HCEC 1CT (cell line): ENCODE data around the gene PTS.

Source experiments
- DNase-seq: peaks from one replicate; pipeline ENCODE4 v3.0.0-alpha.2; 2017

Gene PTS

DNA sequence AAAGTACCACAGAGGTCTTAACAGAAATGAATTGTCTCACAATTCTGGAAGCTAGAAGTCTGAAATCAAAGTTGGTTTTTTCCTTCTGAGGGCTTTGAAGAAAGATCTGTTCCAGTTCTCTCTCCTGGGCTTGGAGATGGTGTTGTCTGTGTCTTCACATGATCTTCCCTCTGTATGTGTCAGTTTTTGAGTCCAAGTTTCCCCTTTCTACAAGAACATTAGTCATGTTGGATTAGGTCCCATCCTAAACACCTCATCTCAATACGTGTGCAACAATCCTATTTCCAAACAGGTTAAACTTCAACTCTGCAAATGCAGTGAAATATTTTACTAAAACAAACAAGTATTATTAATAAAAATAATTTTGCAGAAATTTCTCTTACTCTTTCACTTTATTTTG, 3.1 kb upstream of the PTS start:
- DNase-seq = peak; percentile 12

DNA sequence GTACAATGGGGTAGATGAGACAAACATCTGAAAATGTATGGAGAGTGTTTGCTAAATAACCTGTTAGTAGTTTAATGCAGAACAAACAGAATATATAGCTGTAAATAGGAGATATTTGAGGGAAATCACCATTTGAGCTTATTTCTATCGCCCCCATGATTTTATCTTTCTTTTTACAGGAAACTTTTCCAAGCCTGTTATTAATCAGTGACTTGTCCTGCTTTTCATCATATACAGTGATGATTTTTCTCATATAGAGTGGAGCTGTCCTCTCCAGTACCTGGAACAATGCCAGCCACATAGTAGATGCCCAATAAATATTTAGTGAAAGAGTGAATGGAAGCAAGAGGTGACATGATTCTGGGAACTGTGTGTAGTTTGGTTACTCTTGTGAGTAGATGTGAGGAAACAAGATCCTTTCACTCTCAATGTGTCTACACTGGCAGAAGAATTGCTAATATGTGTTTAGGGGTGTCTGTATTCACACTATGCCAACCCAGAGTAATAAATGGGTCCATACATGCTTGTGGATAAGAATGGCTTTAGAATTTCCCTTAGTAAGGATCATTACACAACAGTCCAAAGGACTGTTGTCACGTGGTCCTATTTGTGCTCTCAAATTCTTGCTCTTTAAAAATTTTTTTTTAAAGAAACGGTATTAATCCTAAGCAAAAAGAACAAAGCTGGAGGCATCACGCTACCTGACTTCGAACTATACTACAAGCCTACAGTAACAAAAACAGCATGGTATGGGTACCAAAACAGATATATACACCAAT, 2.3 kb upstream of the PTS start:
- DNase-seq = no peak

DNA sequence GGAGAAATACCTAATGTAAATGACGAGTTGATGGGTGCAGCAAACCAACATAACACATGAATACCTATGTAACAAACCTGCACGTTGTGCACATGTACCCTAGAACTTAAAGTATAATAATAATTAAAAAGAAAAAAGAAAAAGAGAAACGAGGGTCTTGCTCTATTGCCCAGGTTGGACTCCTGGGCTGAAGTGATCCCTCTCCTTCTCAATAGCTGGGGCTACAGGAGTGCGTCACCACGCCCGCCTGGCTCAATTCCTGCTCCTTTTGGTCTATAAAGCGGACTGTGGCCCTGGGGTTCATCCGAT, 521 bp upstream of the PTS start:
- peak; percentile 73 for DNase-seq

DNA sequence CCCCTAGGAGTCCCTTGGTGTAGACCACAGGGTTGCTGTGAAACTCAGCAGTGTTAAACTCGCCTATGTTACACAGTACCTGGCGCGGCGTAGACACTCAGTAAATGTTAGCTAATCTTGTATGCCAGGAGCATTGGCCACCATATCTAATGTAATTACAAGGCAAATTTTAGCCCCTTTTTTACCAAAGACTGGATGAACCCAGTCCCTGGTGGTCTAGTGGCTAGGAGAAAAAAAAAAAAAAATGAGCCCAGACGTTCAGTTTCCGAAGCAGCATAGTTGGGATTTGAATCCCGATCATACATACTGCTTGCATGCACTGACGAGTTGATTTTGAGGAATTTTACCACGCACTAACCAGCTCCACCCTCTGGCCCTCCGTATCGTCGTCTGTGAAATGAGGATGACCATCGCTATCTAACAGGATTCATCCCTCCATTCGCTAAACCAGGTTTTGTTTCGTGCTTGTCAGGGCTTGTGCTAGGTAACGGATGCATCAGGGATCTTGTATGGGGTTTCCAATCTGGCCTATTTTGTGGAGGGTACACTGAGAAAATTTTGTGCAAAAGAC, 688 bp downstream of the PTS start:
- DNase-seq = peak; percentile 17

DNA sequence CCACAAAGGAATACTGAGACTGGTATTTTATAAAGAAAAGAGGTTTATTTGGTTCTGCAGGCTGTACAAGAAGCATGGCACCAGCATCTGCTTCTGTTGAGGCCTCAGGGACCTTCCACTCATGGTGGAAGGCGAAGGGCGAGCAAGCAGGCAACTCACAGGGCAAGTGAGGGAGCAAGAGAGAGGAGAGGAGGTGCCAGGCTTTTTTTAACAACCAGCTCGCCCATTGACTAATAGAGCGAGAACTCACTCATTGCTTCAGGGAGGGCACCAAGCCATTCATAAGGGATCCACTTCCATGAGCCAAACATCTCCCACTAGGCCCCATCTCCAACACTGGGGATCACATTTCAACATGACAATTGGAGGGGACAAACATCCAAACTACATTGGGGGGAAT, 1.2 kb downstream of the PTS start:
- no peak for DNase-seq

DNA sequence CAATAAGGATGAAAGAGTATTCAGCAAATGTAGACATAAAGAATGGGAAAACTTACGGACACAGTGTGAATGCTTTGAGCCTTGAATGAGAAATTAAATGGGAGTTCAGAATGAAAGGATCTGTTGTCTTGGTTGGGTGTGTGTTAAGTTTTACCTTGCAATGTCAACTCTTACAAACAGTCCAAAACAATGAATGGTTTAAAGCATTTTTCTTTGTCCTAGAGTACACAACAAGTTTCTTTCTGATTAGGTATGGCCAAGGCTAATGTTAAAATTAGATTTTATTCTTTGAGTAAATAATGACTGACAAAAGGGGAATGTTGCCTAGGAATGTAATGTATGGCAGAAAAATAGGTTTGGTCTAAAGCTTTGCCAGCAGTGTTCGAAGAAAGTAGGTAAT, 2.5 kb downstream of the PTS start:
- DNase-seq = no peak

DNA sequence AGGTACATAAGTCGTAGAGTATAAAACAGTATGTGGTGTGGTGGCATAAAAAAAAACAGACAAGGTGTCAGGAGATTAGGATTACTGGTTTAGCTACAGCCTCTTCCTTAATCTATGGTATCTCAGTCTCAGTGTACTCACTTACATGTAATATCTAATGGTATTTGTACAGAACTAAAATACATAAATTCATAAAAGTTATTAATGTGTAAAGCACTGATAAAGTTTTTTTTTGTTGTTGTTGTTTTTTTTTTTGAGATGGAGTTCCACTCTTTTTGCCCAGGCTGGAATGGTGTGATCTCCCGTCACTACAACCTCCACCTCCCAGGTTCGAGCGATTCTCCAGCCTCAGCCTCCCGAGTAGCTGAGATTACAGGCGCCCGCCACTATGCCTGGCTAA, 2.9 kb downstream of the PTS start:
- DNase-seq = no peak

DNA sequence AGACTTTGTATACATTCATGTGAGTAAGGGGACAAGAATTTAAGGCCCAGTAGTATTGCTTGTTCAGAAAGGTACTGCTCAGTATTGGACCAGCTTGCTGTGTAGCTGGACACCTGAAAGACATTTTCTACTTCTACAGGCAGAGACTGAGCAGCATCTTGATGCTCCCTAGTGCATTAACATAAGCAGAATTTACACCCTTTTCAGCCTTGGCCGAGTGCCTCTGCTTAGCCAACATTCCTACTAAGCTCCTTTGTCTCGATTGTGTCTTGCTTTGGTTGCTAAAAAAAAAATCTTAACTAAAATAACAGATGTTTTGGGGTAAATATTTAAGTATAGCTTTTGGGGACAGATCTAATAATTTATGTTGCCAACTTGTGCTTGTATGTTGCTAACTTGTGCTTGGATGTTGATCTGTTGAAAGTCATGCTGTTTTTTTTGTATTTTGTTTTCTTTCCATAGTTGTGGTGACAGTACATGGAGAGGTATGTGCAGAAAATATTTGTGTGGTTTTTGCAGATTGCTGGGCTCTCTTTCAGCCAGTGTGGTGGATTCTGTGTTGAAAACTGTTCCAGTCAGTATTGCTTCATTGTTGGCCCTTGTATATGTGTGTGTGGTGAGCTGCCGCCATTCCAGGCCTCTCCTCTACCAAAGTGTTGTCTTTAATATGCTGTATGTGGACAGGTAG, 3.7 kb downstream of the PTS start:
- peak; percentile 59 for DNase-seq

DNA sequence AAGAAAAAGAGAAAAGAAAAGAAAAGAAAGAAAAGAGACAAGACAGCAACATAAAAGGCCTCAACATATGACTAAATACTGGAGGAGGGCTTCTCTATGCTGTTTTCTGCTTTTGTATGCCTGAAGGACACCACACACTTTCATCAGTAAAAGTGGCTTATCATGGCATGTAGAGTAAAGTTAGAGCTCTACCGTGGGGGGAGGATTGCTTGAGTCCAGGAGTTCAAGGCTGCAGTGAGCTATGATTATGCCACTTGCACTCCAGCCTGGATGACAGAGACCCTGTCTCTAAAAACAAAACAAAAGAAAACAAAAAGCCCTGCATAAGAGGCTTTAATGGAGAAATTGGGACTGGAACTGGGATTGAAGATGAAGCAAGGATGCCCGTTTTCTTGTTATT, 5.7 kb downstream of the PTS start:
- no peak for DNase-seq

DNA sequence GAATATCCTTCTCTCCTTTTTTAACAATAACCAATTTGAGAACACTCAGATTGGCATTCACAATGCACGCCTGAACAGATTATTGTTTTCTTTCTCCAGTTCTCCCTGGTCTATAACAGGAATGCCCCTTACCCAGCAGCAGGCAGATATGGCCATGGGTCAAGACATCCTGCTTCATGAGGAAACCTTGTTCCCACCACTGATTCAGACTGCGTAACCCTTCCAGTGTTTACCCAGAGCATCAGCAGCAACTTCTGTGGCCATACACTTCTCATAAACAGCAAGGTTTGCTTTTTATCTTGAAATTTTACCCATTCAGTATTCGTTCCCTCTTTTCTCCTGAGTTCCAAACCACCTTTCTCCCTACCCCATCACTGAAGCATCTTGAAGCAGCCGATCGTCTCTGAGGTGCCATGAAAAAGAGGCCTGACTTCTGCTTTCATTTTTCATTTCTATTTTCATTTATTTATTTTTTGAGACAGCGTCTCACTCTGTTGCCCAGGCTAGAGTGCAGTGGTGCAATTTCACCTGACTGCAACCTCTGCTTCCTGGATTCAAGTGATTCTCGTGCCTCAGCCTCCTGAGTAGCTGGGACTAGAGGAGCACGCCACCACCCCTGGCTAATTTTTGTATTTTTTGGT, 9.6 kb downstream of the PTS start:
- no peak for DNase-seq

DNA sequence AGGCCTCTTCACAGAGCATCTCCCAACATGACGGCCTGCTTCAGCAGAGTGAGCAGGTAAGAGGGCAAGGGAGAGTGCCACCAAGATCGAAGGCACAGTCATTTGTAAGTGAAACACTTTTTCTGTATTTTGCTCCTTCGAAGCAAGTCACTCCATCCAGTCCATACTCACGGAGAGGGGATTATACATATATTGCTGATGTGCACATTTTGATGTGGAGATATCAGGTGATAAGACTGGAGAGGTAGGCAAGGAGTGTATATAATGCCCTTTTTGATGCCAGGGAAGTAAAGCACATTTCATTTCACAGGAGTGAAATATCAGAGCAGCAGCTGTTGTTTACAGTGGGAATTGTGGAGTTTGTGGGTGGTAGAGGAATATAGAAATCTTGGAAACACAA, 11.2 kb downstream of the PTS start:
- DNase-seq = no peak

DNA sequence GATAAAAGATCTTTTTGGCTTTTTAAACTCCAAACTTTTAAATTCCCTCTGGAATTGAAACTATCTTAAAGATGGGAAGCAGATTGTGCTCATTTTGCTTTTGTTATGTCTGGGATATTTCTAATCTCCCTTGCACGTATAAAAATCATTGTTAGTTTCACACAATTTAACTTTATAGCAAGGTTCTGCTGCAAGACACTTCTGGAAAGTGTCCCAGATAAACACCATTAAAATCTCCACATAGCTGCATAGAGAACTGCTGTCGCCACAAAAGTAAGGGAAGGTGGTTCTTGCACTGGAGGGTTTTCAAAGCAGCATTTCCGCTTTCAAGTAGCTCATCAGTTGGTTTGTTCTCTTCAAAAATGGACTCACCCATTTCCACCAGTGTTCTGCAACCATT, 11.8 kb downstream of the PTS start:
- no peak for DNase-seq

DNA sequence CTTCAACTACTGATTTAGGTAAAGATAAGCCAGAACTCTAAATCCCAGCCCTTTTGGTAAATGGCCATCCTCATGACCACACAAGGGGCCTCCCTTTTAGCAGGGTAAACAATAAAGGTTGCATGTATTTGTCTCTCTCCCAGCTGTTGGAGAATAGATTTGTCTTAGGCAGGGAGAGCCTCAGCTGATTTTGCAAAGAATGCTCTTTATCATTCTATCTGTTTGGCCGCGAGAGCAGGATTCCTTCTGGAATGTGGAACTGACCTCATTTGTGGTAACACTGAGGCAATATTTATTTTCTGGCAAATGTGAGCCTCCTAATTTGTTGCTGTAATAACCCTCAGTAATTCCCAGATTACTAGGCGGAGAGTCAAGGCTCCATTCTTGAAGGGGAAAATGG, 15.3 kb downstream of the PTS start:
- peak; percentile 62 for DNase-seq

DNA sequence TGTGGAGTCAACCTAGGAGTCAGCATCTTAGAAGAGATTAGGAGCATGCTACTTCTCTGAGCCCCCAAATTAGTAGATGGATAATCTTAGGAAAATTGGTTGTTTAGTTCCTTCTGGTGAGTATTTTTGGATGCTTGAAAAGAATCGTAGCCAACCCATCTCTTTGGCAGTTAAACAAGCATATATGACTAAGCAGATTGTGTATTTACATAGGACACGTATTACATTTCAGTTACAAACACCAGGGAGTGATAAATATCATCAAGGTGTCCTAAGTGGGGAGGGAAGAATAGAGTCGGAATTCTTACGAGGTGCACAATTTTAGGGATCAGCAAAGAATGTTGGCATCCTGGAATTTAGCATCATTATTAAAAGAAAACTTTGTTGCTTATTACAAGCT, 21.0 kb downstream of the PTS start:
- DNase-seq = no peak

DNA sequence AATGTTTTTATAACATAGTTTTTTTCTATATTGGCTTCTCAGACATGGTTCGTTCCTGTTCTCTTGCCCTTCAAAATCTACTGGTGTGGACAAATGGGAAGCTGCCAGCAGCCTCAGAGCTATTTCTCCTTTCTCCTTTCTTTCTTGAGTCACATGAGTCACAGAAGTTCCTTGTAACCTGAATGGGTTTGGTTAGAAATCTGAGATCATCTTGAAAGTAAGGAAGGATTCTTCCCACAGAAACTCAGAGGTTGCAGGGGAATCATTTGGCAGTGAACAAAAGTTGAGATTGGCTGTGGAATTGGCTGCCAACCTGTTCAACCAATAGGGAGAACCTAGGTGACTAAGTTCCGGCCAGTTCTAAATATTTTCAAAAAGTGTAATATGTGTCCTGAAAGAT, 22.0 kb downstream of the PTS start:
- no peak for DNase-seq

DNA sequence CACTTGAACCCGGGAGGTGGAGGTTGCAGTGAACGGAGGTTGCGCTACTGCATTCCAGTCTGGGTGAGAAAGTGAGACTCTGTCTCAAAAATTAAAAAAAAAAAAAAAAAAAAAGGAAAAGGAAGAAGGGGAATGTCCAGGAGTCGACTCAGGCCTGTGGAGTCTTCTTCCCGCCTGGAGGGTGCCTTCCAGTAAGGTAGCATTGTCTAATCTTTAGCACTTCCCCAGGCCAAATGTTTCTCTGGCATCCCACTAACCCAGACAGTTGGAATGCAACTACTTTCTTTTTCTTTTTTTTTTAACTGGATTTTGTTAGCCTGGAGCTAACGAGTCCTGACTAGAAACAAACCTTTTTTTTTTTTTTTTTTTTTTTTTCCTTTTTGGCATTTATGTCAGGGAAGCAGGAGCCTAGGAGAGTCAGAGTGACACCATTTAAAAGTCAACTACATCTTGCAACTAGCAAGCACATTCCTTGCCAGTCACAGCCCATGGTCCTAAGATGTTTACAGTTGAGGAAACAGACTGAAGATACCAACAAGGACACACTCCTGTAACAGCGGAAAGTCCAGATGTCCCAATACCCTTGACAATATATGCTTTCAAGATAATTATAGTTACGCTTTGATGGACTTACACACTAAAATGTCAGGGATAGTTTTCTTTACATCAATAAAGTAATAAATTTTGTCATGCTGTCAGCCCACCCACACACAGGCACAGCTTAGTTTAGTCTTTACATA, 23.8 kb downstream of the PTS start:
- DNase-seq = no peak

DNA sequence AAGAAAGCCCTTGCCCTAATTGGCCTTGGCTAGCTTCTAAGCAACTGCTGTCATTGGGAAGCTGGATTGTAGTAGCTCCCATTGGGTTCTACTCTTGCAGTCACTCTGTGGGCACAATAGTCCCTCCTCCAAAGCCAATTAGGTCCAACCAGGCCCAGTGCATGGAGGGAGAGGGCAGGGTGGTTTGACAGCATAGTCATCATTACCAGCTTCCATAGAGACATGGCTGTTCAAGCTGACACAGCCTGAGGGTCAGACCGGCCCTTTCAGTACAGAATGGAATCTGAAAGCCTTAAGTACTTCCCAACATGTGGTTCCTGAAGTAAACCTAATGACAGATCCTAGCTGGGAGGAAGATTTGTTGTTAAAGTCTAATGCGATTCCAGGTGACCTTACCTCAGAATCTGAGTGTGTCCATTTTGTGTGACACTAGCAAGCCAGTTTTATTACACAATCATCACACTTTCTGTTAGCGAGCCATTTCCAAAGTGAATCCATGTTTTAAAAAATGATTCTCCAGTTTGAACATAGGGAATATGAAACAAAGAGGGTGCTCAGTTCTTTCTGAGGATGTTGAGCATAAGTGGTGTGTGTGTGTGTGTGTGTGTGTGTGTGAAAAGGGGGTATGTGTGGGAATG, 27.5 kb downstream of the PTS start:
- DNase-seq = no peak

DNA sequence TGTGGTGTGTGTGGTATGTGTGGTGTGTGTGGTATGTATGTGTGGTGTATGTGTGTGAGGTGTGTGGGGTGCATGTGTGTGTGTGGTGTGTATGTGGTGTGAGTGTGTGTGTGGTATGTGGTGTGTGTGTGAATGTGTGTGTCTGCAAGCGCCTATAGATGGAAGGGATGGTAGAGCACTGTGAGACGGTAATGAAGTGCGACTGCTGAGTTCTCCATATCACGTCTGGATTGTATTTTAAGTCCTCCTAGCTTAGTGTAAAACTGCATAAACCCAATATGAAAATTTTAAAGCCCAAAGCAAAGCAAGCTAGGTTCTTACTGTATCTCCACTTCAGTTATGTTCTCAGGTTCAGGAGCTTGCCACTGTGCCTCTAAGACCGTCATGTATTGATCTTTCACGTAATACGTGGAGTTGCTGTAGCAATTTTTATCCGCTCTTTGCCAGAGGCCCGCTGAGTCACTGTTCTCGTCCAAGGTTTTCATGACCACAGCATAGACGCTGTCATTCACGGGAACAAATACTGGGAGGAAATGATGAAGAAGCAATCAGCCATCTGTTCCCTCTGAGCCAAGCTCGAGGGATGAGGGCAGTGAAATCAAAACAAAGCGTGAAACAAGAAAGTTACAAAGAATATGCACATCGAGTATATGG, 29.0 kb downstream of the PTS start:
- DNase-seq = peak; percentile 39

DNA sequence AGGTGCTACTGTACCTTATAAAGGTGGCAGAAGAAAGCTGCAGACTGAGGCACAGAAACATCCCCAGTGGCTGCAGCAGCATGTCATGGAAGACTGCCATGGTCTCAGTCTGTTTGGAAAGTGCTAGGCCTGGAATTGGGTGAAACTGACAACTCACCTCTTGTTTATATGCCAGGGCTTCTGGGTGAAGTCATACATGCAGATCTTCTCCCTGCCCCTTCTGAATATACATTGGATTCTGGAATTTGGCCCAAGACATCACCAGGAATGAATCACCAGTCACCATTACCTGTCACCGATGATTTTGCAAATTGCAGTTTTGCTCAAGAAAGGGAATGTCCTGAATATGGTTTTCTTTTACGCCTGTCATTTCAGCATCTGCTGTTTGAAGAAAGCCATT, 34.3 kb downstream of the PTS start, which contains the start of gene PLET1:
TSS of gene PLET1 (minus strand) at position 371 of the 400 bp plus-strand sequence. CDS start at position 100, 271 bp downstream.
- no peak for DNase-seq

DNA sequence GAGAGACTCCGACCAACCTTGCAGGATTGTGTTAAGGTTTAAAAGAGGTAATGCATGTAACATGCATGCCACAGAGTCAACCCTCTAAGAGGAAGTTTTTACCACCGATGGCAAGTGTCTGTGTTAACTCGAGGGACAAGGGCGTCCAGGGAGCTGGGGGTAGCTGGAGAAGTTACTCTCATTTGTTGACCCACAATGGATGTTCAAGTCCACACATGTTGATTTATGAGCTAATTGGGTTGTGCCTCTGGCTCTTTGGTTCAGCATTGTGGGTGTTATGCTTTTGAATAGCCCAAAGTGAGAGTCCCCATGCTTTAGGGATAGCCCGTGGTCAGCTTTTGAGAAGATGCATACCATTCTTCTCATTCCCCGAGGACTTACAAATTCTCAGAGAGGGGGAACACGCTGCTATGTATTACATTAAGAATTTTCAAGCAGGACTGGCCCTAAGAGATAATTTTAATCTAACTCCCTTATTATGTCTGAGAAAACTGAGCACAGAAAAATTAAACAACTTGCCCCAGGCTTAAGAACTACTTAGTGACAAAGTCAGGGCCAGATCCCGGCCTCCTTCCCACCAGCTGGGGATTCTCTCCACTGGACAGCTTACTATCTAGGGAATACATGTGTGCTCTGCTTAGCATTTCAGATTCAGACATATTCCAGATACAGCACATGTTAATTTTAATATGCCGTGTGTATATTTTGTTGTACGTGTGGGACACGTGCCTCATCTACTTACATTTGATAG, 39.6 kb downstream of the PTS start:
- DNase-seq = no peak

DNA sequence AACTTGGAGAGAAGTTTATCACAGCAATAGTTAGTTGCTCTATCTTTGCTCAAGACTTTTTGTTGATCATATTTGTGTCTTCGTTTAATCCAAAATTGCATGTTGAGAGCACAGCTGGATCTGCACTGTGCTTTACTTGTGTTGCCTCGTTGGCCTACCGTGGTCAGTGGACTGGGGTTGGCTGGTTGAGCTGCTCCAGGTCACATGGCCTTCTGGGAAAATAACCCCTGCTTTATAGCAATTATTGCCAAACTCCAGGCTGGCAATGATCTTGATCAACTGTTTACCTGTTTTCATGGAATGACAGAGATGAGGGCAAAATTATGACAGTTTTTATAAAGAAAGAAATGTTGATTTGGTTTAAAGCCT, 40.2 kb downstream of the PTS start:
- DNase-seq = no peak

DNA sequence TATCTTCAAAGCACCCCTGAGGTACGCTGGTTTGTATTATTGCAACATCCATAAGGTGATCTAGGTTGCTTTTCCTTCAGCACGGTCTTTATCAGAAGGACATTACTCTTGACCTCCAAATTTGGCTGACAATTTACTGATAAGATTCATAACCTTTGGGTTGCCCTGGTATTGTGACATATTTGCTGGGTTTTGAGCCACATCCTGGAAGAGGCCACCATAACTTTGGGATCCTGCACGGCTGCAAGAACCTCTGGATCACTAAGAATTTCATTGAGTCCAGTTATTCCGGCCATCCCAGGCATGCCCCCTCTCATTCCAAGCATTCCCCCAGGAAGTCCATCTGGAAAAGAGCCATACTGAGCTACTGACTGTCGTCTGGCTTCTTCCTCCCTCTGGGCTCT, 41.0 kb downstream of the PTS start:
- no peak for DNase-seq
